Stimulated activated CD4-positive, alpha-beta T cell treated with anti-CD3 and anti-CD28 coated beads, Interleukin-12 subunit alpha, Interleukin-12 subunit beta, amount 100 ng/mL, for 4 hours (primary cell): Measurements from ENCODE around the gene GRK3.

Experiments
- DNase-seq: peaks from one replicate; pipeline ENCODE4 v3.0.0-alpha.2; 2020

GRK3 gene

GRCh38 chr22:25629613-25630012 lies 65.1 kb downstream of the GRK3 start:
- DNase-seq, result no peak

GRCh38 chr22:25630447-25630846 lies 66.0 kb downstream of the GRK3 start:
- DNase-seq, result no peak

GRCh38 chr22:25636323-25636722 lies 71.8 kb downstream of the GRK3 start:
- DNase-seq, result no peak

GRCh38 chr22:25637032-25637431 lies 72.6 kb downstream of the GRK3 start:
- no peak for DNase-seq

- DNase-seq, result no peak
Observed at GRCh38 chr22:25637672-25638071, 73.2 kb downstream of the GRK3 start.

GRCh38 chr22:25638638-25639037 lies 74.2 kb downstream of the GRK3 start:
- no peak for DNase-seq

GRCh38 chr22:25641650-25642049 lies 77.2 kb downstream of the GRK3 start:
- no peak for DNase-seq

GRCh38 chr22:25643232-25644000 lies 78.9 kb downstream of the GRK3 start:
- DNase-seq, result no peak

- no peak for DNase-seq
Observed at GRCh38 chr22:25644122-25644521, 79.6 kb downstream of the GRK3 start.

GRCh38 chr22:25645266-25645665 lies 80.8 kb downstream of the GRK3 start:
- DNase-seq, result no peak

GRCh38 chr22:25645964-25646363 lies 81.5 kb downstream of the GRK3 start:
- DNase-seq, result no peak

- DNase-seq, result no peak
Observed at GRCh38 chr22:25650833-25651232, 86.4 kb downstream of the GRK3 start.

GRCh38 chr22:25651332-25652085 lies 87.0 kb downstream of the GRK3 start:
- no peak for DNase-seq

- no peak for DNase-seq
Observed at GRCh38 chr22:25654676-25655075, 90.2 kb downstream of the GRK3 start.

- no peak for DNase-seq
Observed at GRCh38 chr22:25655371-25655935, 91.0 kb downstream of the GRK3 start.

GRCh38 chr22:25656724-25657123 lies 92.2 kb downstream of the GRK3 start:
- DNase-seq, result no peak

- no peak for DNase-seq
Observed at GRCh38 chr22:25658633-25659032, 94.2 kb downstream of the GRK3 start.

- DNase-seq, result no peak
Observed at GRCh38 chr22:25659413-25659812, 94.9 kb downstream of the GRK3 start.

GRCh38 chr22:25660336-25660735 lies 95.9 kb downstream of the GRK3 start:
- no peak for DNase-seq

- DNase-seq, result no peak
Observed at GRCh38 chr22:25661073-25661472, 96.6 kb downstream of the GRK3 start.

GRCh38 chr22:25663654-25664053 lies 99.2 kb downstream of the GRK3 start:
- DNase-seq, result no peak

GRCh38 chr22:25666308-25666707 lies 101.8 kb downstream of the GRK3 start:
- DNase-seq, result no peak

GRCh38 chr22:25668437-25668836 lies 104.0 kb downstream of the GRK3 start:
- DNase-seq, result no peak
